ENCODE results near the gene PEX11B. TPM values are rescaled to one million over a fixed set of nuclear protein-coding genes. Genes with fewer than 3 reads are reported as not detected.
A peak's percentile ranks its signal among the peaks of the same experiment; 100 is the strongest.

Gene PEX11B
- total and polyA plus RNA-seq, 2 donors (not counting 3 experiments of a cell fraction or from before 2014, with no cell fraction given) = 30.5 to 42.5 TPM

GRCh38 chr1:145906954-145907753 lies 11.4 kb downstream of the PEX11B start:
- peaks cover 5 to 6% of the 10 kb centered on the region in 2 experiments for H3K36me3 ChIP-seq (ENCODE audit: control insufficient read depth in 2 of 2, extremely low read depth in 1 of 2, insufficient read depth in 2 of 2, low read length in 2 of 2)
- intact Hi-C loops (cut with micrococcal nuclease) (loop anchor here (5.0 kb wide), 1 partner anchor 50 kb away; the partner anchor contains the start of gene LIX1L), dilution Hi-C loops (cut with MboI; ENCODE audit: extremely low pct_ligation_motif_present, low sequenced_read_pairs) (no loop called here)
- H3K4me3 ChIP-seq (replicated peaks in 1 of 3; ENCODE audit: insufficient read depth in 1 of 3, low read depth in 1 of 3, low read length in 3 of 3) = no peak overlapping the region
- POLR2A ChIA-PET = interaction anchor here (0.6 to 3.1 kb wide), 4 partner anchors 15 to 55 kb away, joined by 5 to 23 read pairs (median 8); partner anchors contain the start of gene PIAS3
- peaks cover 7% of the 10 kb centered on the region for H3K79me2 ChIP-seq (ENCODE audit: control insufficient read depth, insufficient read depth, low read length)
- no peak for TF ChIP-seq MYC (IDR thresholded peaks at IDR 0.05; ENCODE audit: low read depth, low read length)
- TF ChIP-seq POLR2A (IDR thresholded peaks at IDR 0.05; ENCODE audit: low read depth, low read length) = no peak
- no peak for TF ChIP-seq JUN (IDR thresholded peaks at IDR 0.05; ENCODE audit: borderline replicate concordance, insufficient read depth, insufficient read length, low read depth)
- TF ChIP-seq MAX (IDR thresholded peaks at IDR 0.05; ENCODE audit: insufficient read depth, insufficient read length) = no peak
- TF ChIP-seq GATA2 (IDR thresholded peaks at IDR 0.05; ENCODE audit: insufficient read depth, insufficient read length, low read depth, low read length) = no peak
- no peak for TF ChIP-seq POLR2AphosphoS5 (IDR thresholded peaks at IDR 0.05; ENCODE audit: insufficient read depth, low read depth, low read length)
- TF ChIP-seq EZH2 (IDR thresholded peaks at IDR 0.05; ENCODE audit: borderline replicate concordance, low read depth, low read length, severe bottlenecking) = no peak
- no peak for TF ChIP-seq FOS (IDR thresholded peaks at IDR 0.05; ENCODE audit: borderline replicate concordance, insufficient read depth, low read length)
- TF ChIP-seq CTCF (IDR thresholded peaks at IDR 0.05; ENCODE audit: extremely low read depth in 1 of 2, insufficient read depth in 1 of 2, low read depth in 1 of 2, low read length in 2 of 2) = no peak
- no peaks in the 10 kb centered on the region for H3K9me1 ChIP-seq (replicated peaks; ENCODE audit: control insufficient read depth, extremely low read depth, insufficient read depth, low read length)
- H3K4me2 ChIP-seq (ENCODE audit: insufficient read depth, low read length) = no peak overlapping the region
- peak; percentile 78 for FAIRE-seq
- H3K27ac ChIP-seq (ENCODE audit: insufficient read depth, low read depth, low read length) = peak overlapping the region; percentile 39
- CTCF ChIA-PET = interaction anchor here (0.6 to 7.7 kb wide), 10 partner anchors 11 to 132 kb away, joined by 3 to 280 read pairs (median 4); partner anchors contain the start of genes ANKRD35, NUDT17, PEX11B and RBM8A
- BruUV-seq (replicated peaks) = no TSS peak
- H3K4me1 ChIP-seq (ENCODE audit: control insufficient read depth, extremely low read depth, insufficient read depth, low read length) = peaks cover 25% of the 10 kb centered on the region
- H3K9me3 ChIP-seq (replicated peaks; ENCODE audit: control insufficient read depth, insufficient read depth, low read length) = no peaks in the 10 kb centered on the region
- no peaks in the 10 kb centered on the region for H3K27me3 ChIP-seq (ENCODE audit: control insufficient read depth in 2 of 2, insufficient read depth in 2 of 2, low read length in 2 of 2)
- H3K9ac ChIP-seq (replicated peaks; ENCODE audit: extremely low read depth, insufficient read depth, low read length) = no peak overlapping the region
- DNase-seq (ENCODE audit: low read depth, low spot score) = peak; percentile 59
- H4K20me1 ChIP-seq (replicated peaks; ENCODE audit: control insufficient read depth, extremely low read depth, insufficient read depth, low read length) = no peaks in the 10 kb centered on the region
- peak overlapping the region; percentile 68 for H2AFZ ChIP-seq (ENCODE audit: low read depth, low read length)

Data from endothelial cell of umbilical vein (primary cell).